ENCODE results near the gene PRADC1.

The PRADC1 gene

DNA sequence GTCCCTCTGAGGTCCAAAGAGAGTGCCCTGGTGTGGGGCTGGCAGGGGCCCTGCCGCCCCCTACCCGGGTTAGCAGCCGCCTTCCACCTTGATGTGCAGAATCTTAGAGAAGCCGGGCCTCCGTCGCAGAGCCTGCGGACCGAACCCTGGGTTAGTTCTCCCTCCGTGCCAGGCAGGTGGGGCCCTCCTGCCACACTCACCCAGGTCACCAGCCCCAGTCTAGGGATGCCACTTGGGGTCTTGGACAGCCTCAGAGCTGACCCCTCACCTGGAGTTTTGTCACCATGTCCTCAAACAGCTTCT is 25.8 kb upstream of the PRADC1 start:
- H3K4me3 ChIP-seq (ENCODE audit: low read depth, low read length) = no peak overlapping the region
- no peak for DNase-seq (ENCODE audit: low read depth)
- no peak for TF ChIP-seq CTCF (IDR thresholded peaks at IDR 0.05; ENCODE audit: low read depth, low read length, missing control alignments)
- in situ Hi-C loops (cut with HindIII; ENCODE audit: low sequenced_read_pairs) = no loop called here

GRCh38 chr2:73258186-73258912 is 25.3 kb upstream of the PRADC1 start:
- no peak for TF ChIP-seq CTCF (IDR thresholded peaks at IDR 0.05; ENCODE audit: low read depth, low read length, missing control alignments)
- DNase-seq (ENCODE audit: low read depth) = no peak
- in situ Hi-C loops (cut with HindIII; ENCODE audit: low sequenced_read_pairs) = no loop called here
- no peak overlapping the region for H3K4me3 ChIP-seq (ENCODE audit: low read depth, low read length)

GRCh38 chr2:73257425-73258125 is 24.5 kb upstream of the PRADC1 start:
- DNase-seq (ENCODE audit: low read depth) = no peak
- in situ Hi-C loops (cut with HindIII; ENCODE audit: low sequenced_read_pairs) = no loop called here

DNA sequence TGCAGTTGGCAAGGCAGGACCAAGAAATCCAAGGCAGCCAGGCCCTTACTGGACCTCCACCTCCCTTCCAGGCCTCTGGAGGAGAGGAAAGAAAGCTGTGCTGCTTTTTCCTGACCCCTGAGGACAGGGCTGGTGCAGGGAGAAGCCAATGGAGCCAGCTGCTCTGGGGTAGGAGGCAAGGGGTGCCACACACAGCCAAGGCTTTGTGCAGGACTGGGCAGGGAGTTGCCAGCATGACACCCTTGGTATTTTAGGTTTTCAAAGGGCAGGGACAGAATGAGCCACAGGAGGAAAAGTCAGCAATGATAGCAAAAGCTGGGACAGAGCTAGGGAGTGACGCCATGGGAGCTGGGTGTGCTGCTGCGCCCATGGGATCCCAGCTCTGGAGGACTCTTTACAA is 24.0 kb upstream of the PRADC1 start:
- H3K4me3 ChIP-seq (ENCODE audit: low read depth, low read length) = no peak overlapping the region
- TF ChIP-seq CTCF (IDR thresholded peaks at IDR 0.05; ENCODE audit: low read depth, low read length, missing control alignments) = no peak
- in situ Hi-C loops (cut with HindIII; ENCODE audit: low sequenced_read_pairs) = no loop called here
- DNase-seq (ENCODE audit: low read depth) = no peak

More at GRCh38 chr2:73257425-73258125, 24.5 kb upstream of the PRADC1 start:
- TF ChIP-seq CTCF (IDR thresholded peaks at IDR 0.05; ENCODE audit: low read depth, low read length, missing control alignments) = no peak
- no peak overlapping the region for H3K4me3 ChIP-seq (ENCODE audit: low read depth, low read length)

DNA sequence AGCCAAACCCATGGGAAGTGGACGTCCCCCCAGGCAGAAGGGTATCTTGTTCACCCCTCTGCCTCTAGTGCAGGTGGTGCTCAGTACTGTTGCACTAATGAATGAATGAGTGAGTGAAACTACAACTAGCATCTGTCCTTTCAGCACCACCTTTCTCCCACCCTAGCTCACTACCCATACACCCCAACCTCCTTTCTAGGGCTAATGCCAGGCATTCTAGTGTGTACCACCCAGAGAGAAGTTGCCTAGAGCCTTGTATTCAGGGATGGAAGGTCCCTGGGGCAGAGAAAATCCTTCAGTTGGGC is 23.5 kb upstream of the PRADC1 start:
- H3K4me3 ChIP-seq (ENCODE audit: low read depth, low read length) = no peak overlapping the region
- no peak for TF ChIP-seq CTCF (IDR thresholded peaks at IDR 0.05; ENCODE audit: low read depth, low read length, missing control alignments)
- DNase-seq (ENCODE audit: low read depth) = no peak
- in situ Hi-C loops (cut with HindIII; ENCODE audit: low sequenced_read_pairs) = no loop called here

GRCh38 chr2:73255907-73256617 is 23.0 kb upstream of the PRADC1 start:
- no peak for TF ChIP-seq CTCF (IDR thresholded peaks at IDR 0.05; ENCODE audit: low read depth, low read length, missing control alignments)
- in situ Hi-C loops (cut with HindIII; ENCODE audit: low sequenced_read_pairs) = no loop called here
- H3K4me3 ChIP-seq (ENCODE audit: low read depth, low read length) = no peak overlapping the region
- no peak for DNase-seq (ENCODE audit: low read depth)

Measured in astrocyte of the cerebellum (primary cell).